Keratinocyte (primary cell): ENCODE results near the gene ATP1A1. TPM values are rescaled to one million over a fixed set of nuclear protein-coding genes. Genes with fewer than 3 reads are reported as not detected.

ENCODE experiments used
- DNase-seq: peaks from one replicate; pipeline ENCODE4 v3.0.0-alpha.2; 2011; ENCODE audit warnings: low read depth, missing footprints, low spot score
- FAIRE-seq: peaks from 2 replicates; lab custom pipeline; 2011; peaks lifted over from hg19 to GRCh38; lab: Jason Lieb, UNC
- H2AFZ ChIP-seq: 2 replicates; pipeline ENCODE4 v1.6.0; 2012; ENCODE audit warnings: low read length, control low read depth, inconsistent platforms; ENCODE audit not compliant: control insufficient read depth
- H3K27ac ChIP-seq: 2 replicates; pipeline ENCODE4 v1.5.1; 2011; ENCODE audit warnings: low read length; ENCODE audit not compliant: control insufficient read depth, insufficient read depth
- H3K27me3 ChIP-seq: 3 replicates; pipeline ENCODE4 v1.6.0; 2011; ENCODE audit warnings: low read length; ENCODE audit not compliant: control insufficient read depth, insufficient read depth; ENCODE audit errors: extremely low read depth
- H3K36me3 ChIP-seq, 2 experiments: 2 replicates in 1 of 2; 3 replicates in 1 of 2; pipeline ENCODE4 v1.5.1; 2011; ENCODE audit warnings: low read length in 2 of 2, mild to moderate bottlenecking in 1 of 2; ENCODE audit not compliant: control insufficient read depth in 2 of 2, insufficient read depth in 2 of 2; ENCODE audit errors: extremely low read depth in 1 of 2
- H3K4me1 ChIP-seq: 3 replicates; pipeline ENCODE4 v1.5.1; 2011; ENCODE audit warnings: low read length; ENCODE audit not compliant: control insufficient read depth, insufficient read depth; ENCODE audit errors: extremely low read depth
- H3K4me2 ChIP-seq: 3 replicates; pipeline ENCODE4 v1.6.0; 2011; ENCODE audit warnings: low read depth, low read length; ENCODE audit not compliant: control insufficient read depth, insufficient read depth; ENCODE audit errors: extremely low read depth
- H3K4me3 ChIP-seq, 3 experiments: fragments of 200-600 bp in 1 of 3; sonication (generic) in 1 of 3; 2 replicates in 2 of 3; 3 replicates in 1 of 3; pipeline ENCODE4 v1.5.1; 2011 to 2016; ENCODE audit warnings: low read length in 3 of 3, mild to moderate bottlenecking in 3 of 3, control low read depth in 2 of 3, inconsistent platforms in 1 of 3, low read depth in 1 of 3, mixed read lengths in 1 of 3, mixed run types in 1 of 3, moderate library complexity in 1 of 3; ENCODE audit not compliant: control insufficient read depth in 2 of 3, insufficient read depth in 2 of 3; ENCODE audit errors: extremely low read depth in 1 of 3
- H3K79me2 ChIP-seq: 2 replicates; pipeline ENCODE4 v1.6.0; 2012; ENCODE audit warnings: low read length; ENCODE audit not compliant: control insufficient read depth, insufficient read depth
- H3K9ac ChIP-seq: 3 replicates; pipeline ENCODE4 v1.6.0; 2011; ENCODE audit warnings: low read length; ENCODE audit not compliant: control insufficient read depth, insufficient read depth; ENCODE audit errors: extremely low read depth
- H3K9me1 ChIP-seq: 3 replicates; pipeline ENCODE4 v1.6.0; 2011; ENCODE audit warnings: low read length; ENCODE audit not compliant: control insufficient read depth, insufficient read depth; ENCODE audit errors: extremely low read depth
- H3K9me3 ChIP-seq: 2 replicates; pipeline ENCODE4 v1.5.1; 2012; ENCODE audit warnings: low read depth, low read length; ENCODE audit not compliant: control insufficient read depth
- H4K20me1 ChIP-seq: 3 replicates; pipeline ENCODE4 v1.6.0; 2011; ENCODE audit warnings: low read length; ENCODE audit not compliant: control insufficient read depth, insufficient read depth; ENCODE audit errors: extremely low read depth
- EZH2 ChIP-seq: IDR thresholded peaks from one replicate; pipeline ENCODE4 v1.6.1; 2012; ENCODE audit warnings: inconsistent platforms, mild to moderate bottlenecking, low read length, moderate library complexity
- dilution Hi-C: fragments of 300-500 bp; cut with MboI; formaldehyde crosslinking; loops from one replicate; pipeline ENCODE4 v1.7.0; 2020; ENCODE audit warnings: low sequenced_read_pairs; ENCODE audit not compliant: extremely low pct_ligation_motif_present
- polyA plus RNA-seq, 5 experiments: library from polyadenylated mRNA; depleted of rRNA in 3 of 5; stranded (reverse) in 3 of 5; stranded (forward) in 1 of 5; unstranded in 1 of 5; fragments of >200 nt; gene quantifications; 1 replicate in 1 of 5; 2 replicates in 3 of 5; 3 replicates in 1 of 5; pipeline versions ENCODE4 v1.2.1 to v1.2.3, GENCODE V29; 2011 to 2012; ENCODE audit warnings: missing spikeins in 2 of 5, low read depth in 1 of 5, low replicate concordance in 1 of 5
- TF ChIP-seq, protein P1 (sequence below), 3 experiments: IDR thresholded peaks in 1 of 3; conservative IDR thresholded peaks in 1 of 3; optimal IDR thresholded peaks in 1 of 3; 2 replicates in 2 of 3; 3 replicates in 1 of 3; pipeline versions ENCODE3 to v1.5.1; 2011; ENCODE audit warnings: low read length in 3 of 3, mild to moderate bottlenecking in 3 of 3, moderate library complexity in 2 of 3, control low read depth in 1 of 3, inconsistent platforms in 1 of 3; ENCODE audit not compliant: insufficient read depth in 2 of 3; ENCODE audit errors: extremely low read depth in 1 of 3

ATP1A1 gene
- polyA plus RNA-seq, 1 donor (not counting 4 experiments of a cell fraction or from before 2014, with no cell fraction given) = 357 TPM

DNA sequence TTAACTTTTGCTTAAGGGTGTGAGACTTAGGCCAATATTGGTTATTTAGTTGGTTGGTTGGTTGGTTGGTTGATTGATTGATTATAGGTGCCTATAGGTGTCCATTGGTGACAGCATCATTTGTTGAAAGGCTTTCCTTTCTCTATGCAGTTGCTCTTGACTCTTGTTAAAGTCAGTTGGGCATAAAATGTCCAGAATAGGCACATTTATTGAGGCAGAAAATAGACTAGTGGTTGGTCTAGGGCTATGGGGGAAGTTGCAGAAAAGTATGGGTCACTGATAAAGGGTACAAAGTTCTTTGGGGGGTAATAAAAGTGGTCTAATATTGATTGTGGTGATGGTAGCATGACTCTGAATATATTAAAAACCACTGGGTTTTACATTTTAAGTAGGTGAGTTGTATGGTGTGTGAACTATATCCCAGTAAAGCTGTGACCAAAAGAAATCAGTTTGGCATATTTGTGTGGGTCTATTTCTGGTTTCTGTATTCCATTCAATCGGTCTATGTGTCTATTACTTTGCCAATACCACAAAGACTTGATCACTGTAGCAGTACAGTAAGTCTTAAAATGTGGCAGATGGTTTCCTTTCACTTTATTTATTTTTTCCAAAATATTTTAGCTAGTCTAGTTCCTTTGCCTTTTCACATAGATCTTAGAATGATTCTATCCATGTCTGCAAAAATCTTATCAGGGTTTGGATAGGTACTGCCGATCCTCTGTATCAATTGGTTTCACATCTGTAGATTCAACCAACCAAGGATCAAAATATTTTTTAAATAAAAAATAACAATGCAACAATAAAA lies 63.0 kb downstream of the ATP1A1 start:
- Histone ChIP-seq H3K4me1 (no peaks in the 10 kb centered on the region), H3K36me3 (no peaks in the 10 kb centered on the region), H3K4me3 (no peak overlapping the region), H2AFZ (no peak overlapping the region), H3K27me3 (peaks cover 4% of the 10 kb centered on the region), H3K9ac (no peak overlapping the region), H3K79me2 (no peaks in the 10 kb centered on the region), H3K27ac (no peak overlapping the region), H3K4me2 (no peak overlapping the region), H3K9me1 (no peaks in the 10 kb centered on the region), H3K9me3 (no peaks in the 10 kb centered on the region), H4K20me1 (no peaks in the 10 kb centered on the region)
- no peak for DNase-seq
- no peak for FAIRE-seq
- TF ChIP-seq, protein P1, sequence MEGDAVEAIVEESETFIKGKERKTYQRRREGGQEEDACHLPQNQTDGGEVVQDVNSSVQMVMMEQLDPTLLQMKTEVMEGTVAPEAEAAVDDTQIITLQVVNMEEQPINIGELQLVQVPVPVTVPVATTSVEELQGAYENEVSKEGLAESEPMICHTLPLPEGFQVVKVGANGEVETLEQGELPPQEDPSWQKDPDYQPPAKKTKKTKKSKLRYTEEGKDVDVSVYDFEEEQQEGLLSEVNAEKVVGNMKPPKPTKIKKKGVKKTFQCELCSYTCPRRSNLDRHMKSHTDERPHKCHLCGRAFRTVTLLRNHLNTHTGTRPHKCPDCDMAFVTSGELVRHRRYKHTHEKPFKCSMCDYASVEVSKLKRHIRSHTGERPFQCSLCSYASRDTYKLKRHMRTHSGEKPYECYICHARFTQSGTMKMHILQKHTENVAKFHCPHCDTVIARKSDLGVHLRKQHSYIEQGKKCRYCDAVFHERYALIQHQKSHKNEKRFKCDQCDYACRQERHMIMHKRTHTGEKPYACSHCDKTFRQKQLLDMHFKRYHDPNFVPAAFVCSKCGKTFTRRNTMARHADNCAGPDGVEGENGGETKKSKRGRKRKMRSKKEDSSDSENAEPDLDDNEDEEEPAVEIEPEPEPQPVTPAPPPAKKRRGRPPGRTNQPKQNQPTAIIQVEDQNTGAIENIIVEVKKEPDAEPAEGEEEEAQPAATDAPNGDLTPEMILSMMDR (optimal IDR thresholded peaks at IDR 0.05 in 1 of 3, IDR thresholded peaks at IDR 0.05 in 1 of 3, conservative IDR thresholded peaks at IDR 0.05 in 1 of 3; ENCODE audit: extremely low read depth in 1 of 3, insufficient read depth in 2 of 3, low read length in 3 of 3) = no peak
- TF ChIP-seq EZH2 = no peak
- dilution Hi-C loops = no loop called here

DNA sequence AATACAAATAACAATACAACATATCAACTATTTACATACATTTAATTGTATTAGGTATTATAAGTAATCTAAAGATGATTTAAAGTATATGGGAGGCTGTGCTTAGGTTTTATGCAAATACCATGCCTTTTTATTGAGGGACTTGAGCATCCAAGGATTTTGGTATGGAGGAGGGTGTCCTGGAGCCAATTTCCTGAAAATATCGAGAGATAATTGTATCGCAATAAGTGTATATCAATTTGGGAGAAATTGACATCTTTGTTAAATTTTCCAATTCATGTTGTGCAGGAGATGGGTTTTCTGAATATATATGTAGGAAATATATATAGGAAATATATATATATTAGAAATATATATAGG lies 63.5 kb downstream of the ATP1A1 start:
- H3K27ac ChIP-seq = no peak overlapping the region
- dilution Hi-C loops = no loop called here
- no peaks in the 10 kb centered on the region for H3K79me2 ChIP-seq
- H3K4me1 ChIP-seq = no peaks in the 10 kb centered on the region
- no peak overlapping the region for H3K4me2 ChIP-seq
- H3K9me3 ChIP-seq = no peaks in the 10 kb centered on the region
- no peaks in the 10 kb centered on the region for H3K36me3 ChIP-seq
- H3K4me3 ChIP-seq = no peak overlapping the region
- no peaks in the 10 kb centered on the region for H4K20me1 ChIP-seq
- peaks cover 4% of the 10 kb centered on the region for H3K27me3 ChIP-seq
- TF ChIP-seq, protein P1 (optimal IDR thresholded peaks at IDR 0.05 in 1 of 3, IDR thresholded peaks at IDR 0.05 in 1 of 3, conservative IDR thresholded peaks at IDR 0.05 in 1 of 3; ENCODE audit: extremely low read depth in 1 of 3, insufficient read depth in 2 of 3, low read length in 3 of 3) = no peak
- no peak for TF ChIP-seq EZH2
- DNase-seq = no peak
- no peak overlapping the region for H2AFZ ChIP-seq
- FAIRE-seq = no peak
- H3K9me1 ChIP-seq = no peaks in the 10 kb centered on the region
- H3K9ac ChIP-seq = no peak overlapping the region
